GM12892 (cell line): ENCODE results near the gene EXD2.

Experiments
- POLR2A ChIP-seq: IDR thresholded peaks from 2 replicates; pipeline ENCODE4 v1.6.1; 2011; ENCODE audit warnings: low read depth, low read length, control low read depth
- POLR2AphosphoS5 ChIP-seq: IDR thresholded peaks from 2 replicates; pipeline ENCODE4 v1.6.1; 2011; ENCODE audit warnings: low read depth, low read length, control low read depth
- TAF1 ChIP-seq: IDR thresholded peaks from 2 replicates; pipeline ENCODE4 v1.6.1; 2011; ENCODE audit warnings: low read depth, mild to moderate bottlenecking, control low read depth, low read length, borderline replicate concordance

- TF ChIP-seq POLR2A (no peak), POLR2AphosphoS5 (no peak), TAF1 (no peak)
Measured at GRCh38 chr14:69149461-69150244, 41.6 kb upstream of the EXD2 start.
